WI38 (cell line): ENCODE data around the gene TAGLN.
"Not testable (repeated sequence)": the region's sequence is repeated elsewhere in the genome, so short reads cannot be mapped to it uniquely, and the experiment has no call there.

Experiments used
- H3K4me3 ChIP-seq: 2 replicates; pipeline ENCODE4 v1.5.1; 2011; ENCODE audit warnings: low read depth, mild to moderate bottlenecking, control low read depth, low read length
- CTCF ChIP-seq: IDR thresholded peaks from 2 replicates; pipeline ENCODE4 v1.5.1; 2012; ENCODE audit warnings: low read depth, mild to moderate bottlenecking, control low read depth, low read length

TAGLN gene

GRCh38 chr11:117181586-117182550 lies 17.3 kb upstream of the TAGLN start:
- TF ChIP-seq CTCF = no peak
- H3K4me3 ChIP-seq = no peak overlapping the region

- H3K4me3 ChIP-seq = no peak overlapping the region
Measured at GRCh38 chr11:117182551-117182935, 16.6 kb upstream of the TAGLN start.

GRCh38 chr11:117183178-117183577 lies 16.0 kb upstream of the TAGLN start:
- H3K4me3 ChIP-seq = not testable (repeated sequence)

More at GRCh38 chr11:117182551-117182935, 16.6 kb upstream of the TAGLN start:
- TF ChIP-seq CTCF = no peak

- H3K4me3 ChIP-seq = no peak overlapping the region
- TF ChIP-seq CTCF = no peak
Measured at GRCh38 chr11:117183724-117184349, 15.3 kb upstream of the TAGLN start.

- no peak for TF ChIP-seq CTCF
- no peak overlapping the region for H3K4me3 ChIP-seq
Measured at GRCh38 chr11:117185736-117186430, 13.3 kb upstream of the TAGLN start.

- TF ChIP-seq CTCF = no peak
- no peak overlapping the region for H3K4me3 ChIP-seq
Measured at GRCh38 chr11:117186431-117186761, 12.8 kb upstream of the TAGLN start.

- TF ChIP-seq CTCF = no peak
- H3K4me3 ChIP-seq = no peak overlapping the region
Measured at GRCh38 chr11:117187007-117187406, 12.2 kb upstream of the TAGLN start.
